Activated T-helper 1 cell treated with Interleukin-2 at 50 U/mL for 16 hours (primary cell): Measurements from ENCODE around the gene SLC22A23.
"Not testable (repeated sequence)": the region's sequence is repeated elsewhere in the genome, so short reads cannot be mapped to it uniquely, and the experiment has no call there.

Experiments
- DNase-seq: peaks from one replicate; pipeline ENCODE4 v3.0.0-alpha.2; 2020; ENCODE audit warnings: low read depth

Gene SLC22A23

GRCh38 chr6:3384241-3385143, 72.4 kb downstream of the SLC22A23 start:
- no peak for DNase-seq

GRCh38 chr6:3383525-3383924, 73.3 kb downstream of the SLC22A23 start:
- DNase-seq, result no peak

- DNase-seq, result no peak
These were observed 74.2 kb downstream of the SLC22A23 start for GRCh38 chr6:3382326-3383279.

- no peak for DNase-seq
These were observed 75.5 kb downstream of the SLC22A23 start for GRCh38 chr6:3381233-3381921.

- DNase-seq, result no peak
These were observed 76.3 kb downstream of the SLC22A23 start for GRCh38 chr6:3380344-3381232.

GRCh38 chr6:3379482-3380060, 77.3 kb downstream of the SLC22A23 start:
- DNase-seq, result no peak

- DNase-seq, result not testable (repeated sequence)
These were observed 78.0 kb downstream of the SLC22A23 start for GRCh38 chr6:3378808-3379207.

GRCh38 chr6:3378398-3378782, 78.5 kb downstream of the SLC22A23 start:
- not testable (repeated sequence) for DNase-seq

- no peak for DNase-seq
These were observed 79.1 kb downstream of the SLC22A23 start for GRCh38 chr6:3377536-3378397.

GRCh38 chr6:3376893-3377535, 79.8 kb downstream of the SLC22A23 start:
- no peak for DNase-seq

GRCh38 chr6:3376064-3376463, 80.8 kb downstream of the SLC22A23 start:
- no peak for DNase-seq

GRCh38 chr6:3373597-3374203, 83.2 kb downstream of the SLC22A23 start:
- DNase-seq, result no peak

- no peak for DNase-seq
These were observed 83.8 kb downstream of the SLC22A23 start for GRCh38 chr6:3372912-3373554.

GRCh38 chr6:3372184-3372846, 84.5 kb downstream of the SLC22A23 start:
- no peak for DNase-seq

GRCh38 chr6:3371222-3371949, 85.5 kb downstream of the SLC22A23 start:
- DNase-seq, result no peak

GRCh38 chr6:3370361-3371221, 86.3 kb downstream of the SLC22A23 start:
- no peak for DNase-seq
